HepG2 (cell line): ENCODE measurements around the gene PCIF1. TPM values are rescaled to one million over a fixed set of nuclear protein-coding genes. Genes with fewer than 3 reads are reported as not detected.

Experiments
- CENPT ChIP-seq: sonication (generic); formaldehyde crosslinking; IDR thresholded peaks from 2 replicates; pipeline ENCODE4 v1.8.0; 2022; ENCODE audit warnings: low read depth, mild to moderate bottlenecking, moderate library complexity, missing genetic modification reagents
- KLF11 ChIP-seq: IDR thresholded peaks from 2 replicates; pipeline ENCODE4 v1.6.1; 2016; ENCODE audit warnings: missing compliant biosample characterization
- RBAK ChIP-seq: sonication (generic); formaldehyde crosslinking; IDR thresholded peaks from 2 replicates; pipeline ENCODE4 v1.5.1; 2020; ENCODE audit warnings: mild to moderate bottlenecking, missing genetic modification reagents
- SMAD3 ChIP-seq: sonication (generic); formaldehyde crosslinking; IDR thresholded peaks from 2 replicates; pipeline ENCODE4 v1.4.0; 2020; ENCODE audit warnings: missing genetic modification reagents
- SNAPC2 ChIP-seq: sonication (generic); formaldehyde crosslinking; IDR thresholded peaks from 2 replicates; pipeline ENCODE4 v1.8.1; 2022; ENCODE audit warnings: mild to moderate bottlenecking, missing genetic modification reagents
- SRF ChIP-seq: IDR thresholded peaks from 2 replicates; pipeline ENCODE4 v1.6.1; 2011; ENCODE audit warnings: mild to moderate bottlenecking, low read depth, low read length, moderate library complexity
- TP53 ChIP-seq: sonication (generic); formaldehyde crosslinking; conservative IDR thresholded peaks from 2 replicates; pipeline ENCODE4 v1.4.0; 2020; ENCODE audit warnings: missing genetic modification reagents
- TRIM24 ChIP-seq: sonication (generic); formaldehyde crosslinking; IDR thresholded peaks from 2 replicates; pipeline ENCODE4 v1.8.0; 2022; ENCODE audit warnings: mild to moderate bottlenecking, missing genetic modification reagents
- ZNF510 ChIP-seq: sonication (generic); formaldehyde crosslinking; IDR thresholded peaks from 2 replicates; pipeline ENCODE4 v1.4.0; 2020; ENCODE audit warnings: low read depth, mild to moderate bottlenecking, missing genetic modification reagents
- ZNF572 ChIP-seq: sonication (generic); formaldehyde crosslinking; IDR thresholded peaks from 2 replicates; pipeline ENCODE4 v1.5.1; 2020; ENCODE audit warnings: mild to moderate bottlenecking, missing genetic modification reagents
- ZNF670 ChIP-seq: sonication (generic); formaldehyde crosslinking; IDR thresholded peaks from 2 replicates; pipeline ENCODE4 v1.8.0; 2022; ENCODE audit warnings: mild to moderate bottlenecking, missing genetic modification reagents, borderline replicate concordance
- ZNF746 ChIP-seq: sonication (generic); formaldehyde crosslinking; IDR thresholded peaks from 2 replicates; pipeline ENCODE4 v1.8.0; 2022; ENCODE audit warnings: mild to moderate bottlenecking, missing genetic modification reagents
- ZNF816 ChIP-seq: sonication (generic); formaldehyde crosslinking; IDR thresholded peaks from 2 replicates; pipeline ENCODE4 v1.8.0; 2022; ENCODE audit warnings: missing genetic modification reagents, mild to moderate bottlenecking, borderline replicate concordance
- polyA plus RNA-seq, 8 experiments: library from polyadenylated mRNA; depleted of rRNA in 3 of 8; stranded (reverse) in 7 of 8; unstranded in 1 of 8; fragments of >200 nt; fragmentation: Illumina TruSeq in 4 of 8; extraction: Trizol in 4 of 8; gene quantifications; 2 replicates each; pipeline versions ENCODE4 v1.2.1 to v1.2.3, GENCODE V29; 2011 to 2016; ENCODE audit warnings: low read depth in 4 of 8, missing spikeins in 1 of 8, mixed read lengths in 1 of 8; ENCODE audit not compliant: insufficient read depth in 1 of 8
- total RNA-seq, 5 experiments: library from RNA; depleted of rRNA; stranded (reverse); fragments of >200 nt; fragmentation: Illumina TruSeq; extraction: Trizol; gene quantifications; 2 replicates each; pipeline ENCODE4 v1.2.3, GENCODE V29; 2016; ENCODE audit warnings: low read depth in 1 of 5
- TF ChIP-seq, protein P1 (sequence below), 2 experiments: sonication (generic) in 1 of 2; formaldehyde crosslinking in 1 of 2; IDR thresholded peaks; 2 replicates each; pipeline versions ENCODE4 v1.4.0 to v1.6.1; 2018 to 2020; ENCODE audit warnings: missing genetic modification reagents in 2 of 2, borderline replicate concordance in 1 of 2, low read depth in 1 of 2, mild to moderate bottlenecking in 1 of 2, missing biosample characterization in 1 of 2
- TF ChIP-seq, protein P2 (sequence below): sonication (generic); formaldehyde crosslinking; IDR thresholded peaks from 2 replicates; pipeline ENCODE4 v1.5.0; 2020; ENCODE audit warnings: missing genetic modification reagents
- TF ChIP-seq, protein P3 (sequence below): IDR thresholded peaks from 2 replicates; pipeline ENCODE4 v1.6.1; 2016; ENCODE audit warnings: mild to moderate bottlenecking
- TF ChIP-seq, protein P4 (sequence below): sonication (generic); formaldehyde crosslinking; IDR thresholded peaks from 2 replicates; pipeline ENCODE4 v1.8.1; 2023; ENCODE audit warnings: mild to moderate bottlenecking, missing genetic modification reagents, borderline replicate concordance
- TF ChIP-seq, protein P5 (sequence below): sonication (generic); formaldehyde crosslinking; IDR thresholded peaks from 2 replicates; pipeline ENCODE4 v1.4.0; 2020; ENCODE audit warnings: missing genetic modification reagents
- TF ChIP-seq, protein P6 (sequence below): sonication (generic); formaldehyde crosslinking; conservative IDR thresholded peaks from 2 replicates; pipeline ENCODE4 v1.4.0; 2020; ENCODE audit warnings: missing genetic modification reagents

The PCIF1 gene
- total and polyA plus RNA-seq, 2 of the 13 experiments (the other 11 are each of a cell fraction or from before 2014, with no cell fraction given) = 20.9 to 24.4 TPM

DNA sequence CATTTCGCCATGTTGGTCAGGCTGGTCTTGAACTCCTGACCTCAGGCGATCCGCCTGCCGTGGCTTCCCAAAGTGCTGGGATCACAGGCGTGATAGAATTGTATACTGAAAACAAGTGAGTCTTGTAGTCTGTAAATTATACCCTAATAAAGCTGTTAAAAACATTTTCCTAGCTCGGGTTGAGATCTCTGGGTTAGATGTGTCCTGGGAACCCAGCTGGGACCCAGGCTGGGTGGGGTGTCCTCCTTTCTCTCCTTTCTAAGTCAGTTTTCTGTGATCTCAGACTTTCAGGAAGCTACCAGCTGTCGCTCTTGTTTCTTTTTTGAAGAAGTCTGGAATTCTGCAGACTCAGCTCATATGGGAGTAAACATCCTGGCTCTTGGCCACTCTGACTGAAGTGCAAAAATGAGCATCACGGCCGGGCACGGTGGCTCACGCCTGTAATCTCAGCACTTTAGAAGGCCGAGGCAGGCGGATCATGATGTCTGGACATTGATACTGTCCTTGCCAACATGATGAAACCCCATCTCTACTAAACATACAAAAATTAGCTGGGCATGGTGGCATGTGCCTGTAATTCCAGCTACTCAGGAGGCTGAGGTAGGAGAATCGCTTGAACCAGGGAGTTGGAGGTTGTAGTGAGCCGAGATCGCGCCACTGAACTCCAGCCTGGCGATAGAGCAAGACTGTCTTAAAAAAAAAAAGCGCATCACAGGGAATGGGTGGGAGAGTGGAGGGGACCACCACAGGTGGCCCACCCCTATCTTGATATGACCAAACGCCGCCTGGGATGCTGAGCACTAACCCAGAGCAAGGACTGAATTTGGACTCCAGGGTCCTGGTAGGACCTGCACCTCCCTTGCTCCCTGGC, 9.9 kb upstream of the PCIF1 start (continued):
- TF ChIP-seq, protein P1, sequence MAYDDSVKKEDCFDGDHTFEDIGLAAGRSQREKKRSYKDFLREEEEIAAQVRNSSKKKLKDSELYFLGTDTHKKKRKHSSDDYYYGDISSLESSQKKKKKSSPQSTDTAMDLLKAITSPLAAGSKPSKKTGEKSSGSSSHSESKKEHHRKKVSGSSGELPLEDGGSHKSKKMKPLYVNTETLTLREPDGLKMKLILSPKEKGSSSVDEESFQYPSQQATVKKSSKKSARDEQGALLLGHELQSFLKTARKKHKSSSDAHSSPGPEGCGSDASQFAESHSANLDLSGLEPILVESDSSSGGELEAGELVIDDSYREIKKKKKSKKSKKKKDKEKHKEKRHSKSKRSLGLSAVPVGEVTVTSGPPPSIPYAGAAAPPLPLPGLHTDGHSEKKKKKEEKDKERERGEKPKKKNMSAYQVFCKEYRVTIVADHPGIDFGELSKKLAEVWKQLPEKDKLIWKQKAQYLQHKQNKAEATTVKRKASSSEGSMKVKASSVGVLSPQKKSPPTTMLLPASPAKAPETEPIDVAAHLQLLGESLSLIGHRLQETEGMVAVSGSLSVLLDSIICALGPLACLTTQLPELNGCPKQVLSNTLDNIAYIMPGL (CRISPR knock-in tag; IDR thresholded peaks at IDR 0.05; ENCODE audit: borderline replicate concordance in 1 of 2, low read depth in 1 of 2) = no peak
- TF ChIP-seq ZNF670 (CRISPR knock-in tag) = peak; percentile 57; the same call in 1 of the 2 replicates
- 0 out of 2 replicates have a peak, but pooled peaks have one; percentile 33 for TF ChIP-seq SNAPC2 (CRISPR knock-in tag)
- 0 out of 2 replicates have a peak, but pooled peaks have one; percentile 33 for TF ChIP-seq RBAK (CRISPR knock-in tag)
- TF ChIP-seq, protein P2, sequence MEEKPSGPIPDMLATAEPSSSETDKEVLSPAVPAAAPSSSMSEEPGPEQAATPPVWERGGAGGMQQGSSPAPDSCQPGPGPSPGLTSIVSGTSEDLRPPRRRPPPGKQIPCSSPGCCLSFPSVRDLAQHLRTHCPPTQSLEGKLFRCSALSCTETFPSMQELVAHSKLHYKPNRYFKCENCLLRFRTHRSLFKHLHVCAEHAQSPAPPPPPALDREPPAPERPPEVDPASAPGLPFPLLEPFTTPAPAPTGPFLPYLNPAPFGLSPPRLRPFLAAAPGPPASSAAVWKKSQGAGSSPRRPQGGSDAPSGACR (CRISPR knock-in tag) = 0 out of 2 replicates have a peak, but pooled peaks have one; percentile 19
- TF ChIP-seq TP53 (CRISPR knock-in tag) = no peak
- TF ChIP-seq KLF11 (CRISPR knock-in tag) = no peak
- TF ChIP-seq SRF = no peak
- TF ChIP-seq, protein P3, sequence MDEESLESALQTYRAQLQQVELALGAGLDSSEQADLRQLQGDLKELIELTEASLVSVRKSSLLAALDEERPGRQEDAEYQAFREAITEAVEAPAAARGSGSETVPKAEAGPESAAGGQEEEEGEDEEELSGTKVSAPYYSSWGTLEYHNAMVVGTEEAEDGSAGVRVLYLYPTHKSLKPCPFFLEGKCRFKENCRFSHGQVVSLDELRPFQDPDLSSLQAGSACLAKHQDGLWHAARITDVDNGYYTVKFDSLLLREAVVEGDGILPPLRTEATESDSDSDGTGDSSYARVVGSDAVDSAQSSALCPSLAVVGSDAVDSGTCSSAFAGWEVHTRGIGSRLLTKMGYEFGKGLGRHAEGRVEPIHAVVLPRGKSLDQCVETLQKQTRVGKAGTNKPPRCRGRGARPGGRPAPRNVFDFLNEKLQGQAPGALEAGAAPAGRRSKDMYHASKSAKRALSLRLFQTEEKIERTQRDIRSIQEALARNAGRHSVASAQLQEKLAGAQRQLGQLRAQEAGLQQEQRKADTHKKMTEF (CRISPR knock-in tag) = peak; percentile 39
- TF ChIP-seq TRIM24 (CRISPR knock-in tag) = no peak
- peak; percentile 59; the same call in 1 of the 2 replicates for TF ChIP-seq ZNF816
- TF ChIP-seq, protein P4, sequence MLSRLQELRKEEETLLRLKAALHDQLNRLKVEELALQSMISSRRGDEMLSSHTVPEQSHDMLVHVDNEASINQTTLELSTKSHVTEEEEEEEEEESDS (CRISPR knock-in tag) = no peak
- 0 out of 2 replicates have a peak, but pooled peaks have one; percentile 35 for TF ChIP-seq ZNF746 (CRISPR knock-in tag)
- TF ChIP-seq CENPT (CRISPR knock-in tag) = no peak
- TF ChIP-seq, protein P5, sequence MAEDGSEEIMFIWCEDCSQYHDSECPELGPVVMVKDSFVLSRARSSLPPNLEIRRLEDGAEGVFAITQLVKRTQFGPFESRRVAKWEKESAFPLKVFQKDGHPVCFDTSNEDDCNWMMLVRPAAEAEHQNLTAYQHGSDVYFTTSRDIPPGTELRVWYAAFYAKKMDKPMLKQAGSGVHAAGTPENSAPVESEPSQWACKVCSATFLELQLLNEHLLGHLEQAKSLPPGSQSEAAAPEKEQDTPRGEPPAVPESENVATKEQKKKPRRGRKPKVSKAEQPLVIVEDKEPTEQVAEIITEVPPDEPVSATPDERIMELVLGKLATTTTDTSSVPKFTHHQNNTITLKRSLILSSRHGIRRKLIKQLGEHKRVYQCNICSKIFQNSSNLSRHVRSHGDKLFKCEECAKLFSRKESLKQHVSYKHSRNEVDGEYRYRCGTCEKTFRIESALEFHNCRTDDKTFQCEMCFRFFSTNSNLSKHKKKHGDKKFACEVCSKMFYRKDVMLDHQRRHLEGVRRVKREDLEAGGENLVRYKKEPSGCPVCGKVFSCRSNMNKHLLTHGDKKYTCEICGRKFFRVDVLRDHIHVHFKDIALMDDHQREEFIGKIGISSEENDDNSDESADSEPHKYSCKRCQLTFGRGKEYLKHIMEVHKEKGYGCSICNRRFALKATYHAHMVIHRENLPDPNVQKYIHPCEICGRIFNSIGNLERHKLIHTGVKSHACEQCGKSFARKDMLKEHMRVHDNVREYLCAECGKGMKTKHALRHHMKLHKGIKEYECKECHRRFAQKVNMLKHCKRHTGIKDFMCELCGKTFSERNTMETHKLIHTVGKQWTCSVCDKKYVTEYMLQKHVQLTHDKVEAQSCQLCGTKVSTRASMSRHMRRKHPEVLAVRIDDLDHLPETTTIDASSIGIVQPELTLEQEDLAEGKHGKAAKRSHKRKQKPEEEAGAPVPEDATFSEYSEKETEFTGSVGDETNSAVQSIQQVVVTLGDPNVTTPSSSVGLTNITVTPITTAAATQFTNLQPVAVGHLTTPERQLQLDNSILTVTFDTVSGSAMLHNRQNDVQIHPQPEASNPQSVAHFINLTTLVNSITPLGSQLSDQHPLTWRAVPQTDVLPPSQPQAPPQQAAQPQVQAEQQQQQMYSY (CRISPR knock-in tag) = no peak
- TF ChIP-seq ZNF510 = no peak
- TF ChIP-seq, protein P6, sequence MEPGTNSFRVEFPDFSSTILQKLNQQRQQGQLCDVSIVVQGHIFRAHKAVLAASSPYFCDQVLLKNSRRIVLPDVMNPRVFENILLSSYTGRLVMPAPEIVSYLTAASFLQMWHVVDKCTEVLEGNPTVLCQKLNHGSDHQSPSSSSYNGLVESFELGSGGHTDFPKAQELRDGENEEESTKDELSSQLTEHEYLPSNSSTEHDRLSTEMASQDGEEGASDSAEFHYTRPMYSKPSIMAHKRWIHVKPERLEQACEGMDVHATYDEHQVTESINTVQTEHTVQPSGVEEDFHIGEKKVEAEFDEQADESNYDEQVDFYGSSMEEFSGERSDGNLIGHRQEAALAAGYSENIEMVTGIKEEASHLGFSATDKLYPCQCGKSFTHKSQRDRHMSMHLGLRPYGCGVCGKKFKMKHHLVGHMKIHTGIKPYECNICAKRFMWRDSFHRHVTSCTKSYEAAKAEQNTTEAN (CRISPR knock-in tag) = no peak
- TF ChIP-seq SMAD3 (CRISPR knock-in tag) = no peak
- no peak for TF ChIP-seq ZNF572 (CRISPR knock-in tag)
